Suprapubic skin (tissue), 4 donors: ENCODE data around the gene ATXN1. TPM values are rescaled to one million over a fixed set of nuclear protein-coding genes. Genes with fewer than 3 reads are reported as not detected.

Experiments
- DNase-seq, 2 donors: peaks; one replicate each; pipeline ENCODE4 v3.0.0-alpha.2; 2019; ENCODE audit warnings: low spot score in 2 of 2
- H3K27ac ChIP-seq: fragments of 200-600 bp; sonication (generic); one replicate; pipeline ENCODE4 v1.5.1; 2019
- H3K27me3 ChIP-seq: fragments of 200-600 bp; sonication (generic); one replicate; pipeline ENCODE4 v1.5.1; 2019
- H3K36me3 ChIP-seq: fragments of 200-600 bp; sonication (generic); one replicate; pipeline ENCODE4 v1.5.1; 2019
- H3K4me1 ChIP-seq: fragments of 200-600 bp; sonication (generic); one replicate; pipeline ENCODE4 v1.5.1; 2019
- H3K4me3 ChIP-seq: fragments of 200-600 bp; sonication (generic); one replicate; pipeline ENCODE4 v1.5.1; 2019; ENCODE audit warnings: mild to moderate bottlenecking
- H3K9me3 ChIP-seq: fragments of 200-600 bp; sonication (generic); one replicate; pipeline ENCODE4 v1.5.1; 2019
- EP300 ChIP-seq: sonication (generic); formaldehyde crosslinking; IDR thresholded peaks from one replicate; pipeline ENCODE4 v1.6.1; 2017; ENCODE audit warnings: antibody characterized with exemption
- POLR2A ChIP-seq, 2 donors: fragments of 450-650 bp; IDR thresholded peaks; one replicate each; pipeline ENCODE4 v1.6.1; 2017; ENCODE audit warnings: antibody characterized with exemption in 2 of 2, mild to moderate bottlenecking in 2 of 2, moderate library complexity in 2 of 2
- POLR2AphosphoS5 ChIP-seq, 3 donors: sonication (generic); formaldehyde crosslinking; IDR thresholded peaks; one replicate each; pipeline ENCODE4 v1.6.1; 2017; ENCODE audit warnings: antibody characterized with exemption in 3 of 3
- WGBS: methylation state at CpG from one replicate; pipeline ENCODE4 v1.1.5; 2018; 5-methylcytosine and 5-hydroxymethylcytosine counted together
- total RNA-seq, 4 donors: library from RNA; depleted of rRNA; stranded (reverse); fragments of >200 nt; gene quantifications; one replicate each; pipeline ENCODE4 v1.1.0, GENCODE V29; 2016
- TF ChIP-seq, protein P1 (sequence below), 2 donors: fragments of 200-600 bp in 1 of 2; fragments of 450-650 bp in 1 of 2; sonication (generic) in 1 of 2; IDR thresholded peaks; one replicate each; pipeline ENCODE4 v1.5.1; 2016 to 2019; ENCODE audit warnings: antibody characterized with exemption in 2 of 2, mild to moderate bottlenecking in 1 of 2, moderate library complexity in 1 of 2

The ATXN1 gene
- total RNA-seq, 4 donors from 2014 or later, result 32.8 to 95.4 (median 42.4) TPM

DNA sequence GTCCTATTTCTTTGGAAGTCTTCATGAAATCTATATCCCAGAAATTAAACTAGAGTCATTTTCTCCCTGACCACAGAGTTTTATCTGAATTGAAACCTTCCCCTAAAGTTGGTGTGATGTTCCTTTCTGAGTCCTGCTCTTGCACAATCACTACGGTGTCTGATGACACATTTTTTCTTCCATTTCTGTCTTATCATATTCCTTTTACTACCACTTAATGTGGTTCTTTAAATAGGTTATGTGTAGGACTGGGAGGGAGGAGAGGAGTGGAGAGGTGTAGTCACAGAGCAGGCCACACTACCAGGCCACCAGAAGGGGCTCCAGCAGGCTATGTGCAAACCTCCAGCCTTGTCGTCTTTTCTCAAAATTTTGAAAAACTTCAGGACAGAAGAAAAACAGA lies 39.7 kb upstream of the ATXN1 start:
- H3K4me1 ChIP-seq, result peaks cover 6% of the 10 kb centered on the region
- no peaks in the 10 kb centered on the region for H3K36me3 ChIP-seq
- 68% methylated on average over 2 of the region's 2 CpGs for WGBS
- peak overlapping the region; percentile 31 for H3K27ac ChIP-seq
- TF ChIP-seq EP300 (no peak), POLR2AphosphoS5 (IDR thresholded peaks at IDR 0.05) (no peak), POLR2A (IDR thresholded peaks at IDR 0.05) (no peak)
- TF ChIP-seq, protein P1, sequence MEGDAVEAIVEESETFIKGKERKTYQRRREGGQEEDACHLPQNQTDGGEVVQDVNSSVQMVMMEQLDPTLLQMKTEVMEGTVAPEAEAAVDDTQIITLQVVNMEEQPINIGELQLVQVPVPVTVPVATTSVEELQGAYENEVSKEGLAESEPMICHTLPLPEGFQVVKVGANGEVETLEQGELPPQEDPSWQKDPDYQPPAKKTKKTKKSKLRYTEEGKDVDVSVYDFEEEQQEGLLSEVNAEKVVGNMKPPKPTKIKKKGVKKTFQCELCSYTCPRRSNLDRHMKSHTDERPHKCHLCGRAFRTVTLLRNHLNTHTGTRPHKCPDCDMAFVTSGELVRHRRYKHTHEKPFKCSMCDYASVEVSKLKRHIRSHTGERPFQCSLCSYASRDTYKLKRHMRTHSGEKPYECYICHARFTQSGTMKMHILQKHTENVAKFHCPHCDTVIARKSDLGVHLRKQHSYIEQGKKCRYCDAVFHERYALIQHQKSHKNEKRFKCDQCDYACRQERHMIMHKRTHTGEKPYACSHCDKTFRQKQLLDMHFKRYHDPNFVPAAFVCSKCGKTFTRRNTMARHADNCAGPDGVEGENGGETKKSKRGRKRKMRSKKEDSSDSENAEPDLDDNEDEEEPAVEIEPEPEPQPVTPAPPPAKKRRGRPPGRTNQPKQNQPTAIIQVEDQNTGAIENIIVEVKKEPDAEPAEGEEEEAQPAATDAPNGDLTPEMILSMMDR (IDR thresholded peaks at IDR 0.05), result no peak
- no peaks in the 10 kb centered on the region for H3K9me3 ChIP-seq
- H3K27me3 ChIP-seq, result no peaks in the 10 kb centered on the region
- no peak for DNase-seq
- H3K4me3 ChIP-seq, result no peak overlapping the region

DNA sequence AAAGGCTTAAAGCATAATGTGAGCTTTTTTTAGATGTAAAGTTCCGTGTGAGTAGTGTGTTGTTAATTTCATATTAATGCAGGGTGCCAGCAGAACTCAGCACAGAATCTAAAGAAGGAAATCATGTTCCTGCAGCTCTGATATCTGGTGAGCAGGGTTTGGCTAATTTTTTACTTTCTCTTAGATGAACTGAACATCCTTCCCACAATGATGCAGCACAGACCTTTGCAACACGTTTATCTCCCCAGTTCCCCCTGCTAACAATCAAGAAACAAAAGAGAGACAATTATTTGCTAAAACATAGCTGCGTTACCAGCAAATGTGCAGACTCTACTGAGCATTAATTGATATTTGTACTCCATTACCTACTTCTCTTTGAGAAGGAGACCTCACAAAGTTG lies 39.1 kb upstream of the ATXN1 start:
- Histone ChIP-seq H3K27me3 (no peaks in the 10 kb centered on the region), H3K4me1 (peaks cover 6% of the 10 kb centered on the region), H3K4me3 (no peak overlapping the region), H3K9me3 (no peaks in the 10 kb centered on the region), H3K27ac (no peak overlapping the region), H3K36me3 (no peaks in the 10 kb centered on the region)
- no peak for DNase-seq
- WGBS, result 66% methylated on average over 3 of the region's 3 CpGs
- no peak for TF ChIP-seq EP300
- TF ChIP-seq, protein P1 (IDR thresholded peaks at IDR 0.05), result no peak
- TF ChIP-seq POLR2AphosphoS5 (IDR thresholded peaks at IDR 0.05), result no peak
- TF ChIP-seq POLR2A (IDR thresholded peaks at IDR 0.05), result no peak

DNA sequence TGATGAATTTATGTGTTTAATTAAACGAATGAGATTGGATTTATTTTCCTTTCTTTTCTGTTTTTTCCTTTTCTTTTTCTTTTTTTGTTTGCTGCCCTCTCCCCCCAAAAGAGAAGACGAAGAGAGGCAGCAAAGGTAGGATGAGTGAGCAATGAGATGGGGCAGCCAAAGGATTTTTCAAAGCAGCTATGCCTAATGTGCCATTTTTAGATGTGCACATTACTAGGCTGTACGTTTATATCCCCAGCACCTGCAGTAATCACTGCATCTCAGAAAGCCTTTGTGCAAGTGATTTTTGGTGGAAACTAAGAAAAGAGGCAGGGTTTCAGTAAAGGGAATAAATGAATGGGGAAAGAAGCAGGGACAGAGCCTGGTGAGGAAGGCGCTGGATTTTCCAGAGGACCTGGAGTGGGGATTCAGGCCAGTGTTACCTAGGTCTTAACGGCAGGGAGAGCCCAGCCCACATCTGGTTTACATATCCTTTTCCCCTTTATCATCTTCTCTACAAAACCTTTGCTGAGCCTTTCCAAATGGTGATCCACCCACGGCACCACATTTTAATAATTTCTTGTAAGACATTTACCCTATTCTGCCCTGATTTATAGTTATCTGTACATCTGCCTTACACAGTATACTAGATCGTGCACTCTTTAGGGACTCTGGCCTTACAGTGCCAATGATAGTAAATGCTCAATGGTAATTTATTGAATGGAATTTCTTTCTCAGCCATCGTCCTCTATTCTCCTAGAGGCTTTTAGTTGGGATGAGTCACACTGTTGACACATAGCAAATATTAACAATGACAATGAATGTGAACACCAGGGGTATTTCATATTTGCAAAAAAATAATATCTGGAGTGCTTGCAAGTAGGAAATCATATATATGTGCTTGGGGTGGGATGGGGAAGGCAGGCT lies 38.3 kb upstream of the ATXN1 start:
- no peak for DNase-seq
- no peaks in the 10 kb centered on the region for H3K27me3 ChIP-seq
- H3K9me3 ChIP-seq, result no peaks in the 10 kb centered on the region
- WGBS, result 52% methylated on average over 8 of the region's 8 CpGs
- no peak overlapping the region for H3K4me3 ChIP-seq
- TF ChIP-seq, protein P1 (IDR thresholded peaks at IDR 0.05), result no peak
- TF ChIP-seq POLR2AphosphoS5 (IDR thresholded peaks at IDR 0.05) (no peak), POLR2A (IDR thresholded peaks at IDR 0.05) (no peak), EP300 (no peak)
- no peak overlapping the region for H3K27ac ChIP-seq
- H3K4me1 ChIP-seq, result peaks cover 6% of the 10 kb centered on the region
- H3K36me3 ChIP-seq, result no peaks in the 10 kb centered on the region

DNA sequence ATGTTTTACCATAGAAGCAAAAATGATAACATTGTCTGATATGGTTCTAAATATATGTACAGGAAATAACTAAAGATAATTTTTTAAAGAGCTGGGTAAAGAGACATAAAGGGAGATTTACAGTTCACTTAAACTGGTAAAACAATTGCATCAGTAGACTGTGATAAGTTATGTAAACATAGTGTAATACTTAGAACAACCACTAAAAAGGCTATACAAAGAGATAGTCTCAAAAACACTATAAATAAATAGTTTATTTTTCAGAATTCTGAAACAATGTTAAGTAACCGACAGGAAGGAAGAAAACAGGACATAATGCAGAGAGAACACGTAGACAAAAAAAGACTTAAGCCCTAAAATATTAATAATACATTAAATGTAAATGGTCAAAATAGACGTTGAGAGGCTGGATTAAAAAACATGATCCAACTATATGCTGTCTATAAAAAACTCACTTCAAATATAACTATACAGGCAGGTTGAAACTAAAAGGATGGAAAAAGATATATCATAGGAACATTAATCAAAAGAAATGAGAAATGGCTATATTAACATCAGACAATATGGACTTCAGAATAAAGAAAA lies 32.7 kb upstream of the ATXN1 start:
- Histone ChIP-seq H3K4me3 (no peak overlapping the region), H3K36me3 (no peaks in the 10 kb centered on the region)
- 94% methylated on average over 3 of the region's 3 CpGs for WGBS

More for the DNA sequence above, 32.7 kb upstream of the ATXN1 start:
- Histone ChIP-seq H3K27ac (no peak overlapping the region), H3K9me3 (no peaks in the 10 kb centered on the region), H3K27me3 (no peaks in the 10 kb centered on the region), H3K4me1 (no peaks in the 10 kb centered on the region)
- no peak for DNase-seq
- TF ChIP-seq, protein P1 (IDR thresholded peaks at IDR 0.05), result no peak
- TF ChIP-seq POLR2A (IDR thresholded peaks at IDR 0.05) (no peak), POLR2AphosphoS5 (IDR thresholded peaks at IDR 0.05) (no peak), EP300 (no peak)
